GM18858 (cell line): ENCODE data around the gene ZNF444.
A peak's percentile ranks its signal among the peaks of the same experiment; 100 is the strongest.

Source experiments
- ATAC-seq: cut with Tn5 transposase; IDR thresholded peaks from one replicate; pipeline ENCODE4 v1.9.1; 2021; ENCODE audit not compliant: unreplicated experiment

The ZNF444 gene

GRCh38 chr19:56121180-56122167, 19.6 kb upstream of the ZNF444 start, which contains the start of gene ZNF787:
Gene ZNF787, minus strand, starts transcription at chr19:56121295. Its CDS starts 18,078 bp downstream, at chr19:56103217.
- peak; percentile 81 for ATAC-seq

GRCh38 chr19:56123266-56123891, 17.7 kb upstream of the ZNF444 start:
- ATAC-seq, result no peak

DNA sequence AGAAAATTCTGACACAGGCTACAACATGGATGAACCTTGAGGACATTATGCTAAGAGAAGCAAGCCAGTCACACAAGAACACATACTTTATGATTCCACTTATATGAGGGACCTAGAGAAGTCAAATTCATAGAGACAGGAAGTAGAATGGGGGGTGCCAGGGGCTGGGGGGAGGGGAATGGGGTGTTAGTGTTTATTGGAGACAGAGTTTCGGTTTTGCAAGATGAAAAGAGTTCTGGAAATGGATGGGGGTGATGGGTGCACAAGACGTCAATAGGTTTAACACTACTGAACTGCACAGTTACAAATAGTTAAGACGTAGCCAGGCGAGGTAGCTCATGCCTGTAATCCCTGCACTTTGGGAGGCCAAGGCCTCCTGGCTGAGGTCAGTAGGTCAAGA, 16.5 kb upstream of the ZNF444 start:
- no peak for ATAC-seq

DNA sequence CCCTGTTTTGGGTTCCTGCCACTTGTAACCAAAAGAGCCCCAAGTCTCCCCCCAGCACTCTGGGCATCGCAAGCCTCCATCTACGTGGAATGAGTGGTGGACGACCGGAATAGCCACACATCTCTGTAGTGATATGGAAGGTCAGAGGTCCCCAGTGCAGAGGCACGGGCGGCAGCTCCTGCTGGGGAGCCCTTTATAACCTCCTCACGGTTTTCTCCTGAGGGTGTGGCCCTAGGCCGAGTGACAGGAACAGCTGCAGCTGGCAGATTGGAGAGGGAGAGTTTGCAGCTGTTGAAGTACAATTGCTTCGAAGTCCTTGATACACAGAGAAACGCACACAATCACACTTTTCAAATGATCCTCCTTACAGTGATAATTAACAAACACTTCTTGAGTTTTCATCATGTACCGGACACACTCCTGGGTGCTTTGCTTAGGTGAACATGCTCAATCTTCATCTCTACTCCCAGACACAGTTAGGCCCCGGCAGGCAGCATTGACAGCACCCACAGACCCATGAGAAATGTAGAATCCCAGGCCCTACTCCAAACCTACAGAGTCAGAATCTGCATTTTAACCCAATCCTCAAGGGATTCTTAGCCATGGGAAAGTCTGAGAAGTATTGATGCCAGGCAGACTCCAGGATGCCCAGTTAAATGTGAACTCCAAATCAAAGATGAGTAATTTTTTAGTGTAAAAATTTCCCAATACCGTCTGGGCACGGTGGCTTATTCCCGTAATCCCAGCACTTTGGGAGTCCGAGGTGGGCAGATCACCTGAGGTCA, 15.1 kb upstream of the ZNF444 start:
- no peak for ATAC-seq

GRCh38 chr19:56126983-56127780, 13.9 kb upstream of the ZNF444 start:
- ATAC-seq, result no peak

DNA sequence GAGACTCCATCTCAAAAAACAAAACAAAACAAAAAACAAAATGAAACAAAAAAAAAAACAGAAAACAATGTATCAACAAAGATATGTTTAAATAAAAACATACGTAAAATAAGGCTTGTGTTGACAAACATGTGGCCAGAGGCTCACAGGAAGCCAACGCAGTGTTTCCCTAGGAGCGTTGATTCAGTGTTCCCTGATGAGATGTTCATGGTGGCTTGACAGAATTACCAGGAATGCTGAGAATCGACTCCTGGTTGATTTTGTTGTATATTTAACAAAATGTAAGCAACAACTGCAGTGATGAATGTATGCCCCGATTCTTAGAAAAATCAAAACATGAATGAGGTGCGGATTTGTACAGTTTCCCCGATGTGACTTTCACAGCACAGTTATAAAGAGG, 11.1 kb upstream of the ZNF444 start:
- no peak for ATAC-seq

DNA sequence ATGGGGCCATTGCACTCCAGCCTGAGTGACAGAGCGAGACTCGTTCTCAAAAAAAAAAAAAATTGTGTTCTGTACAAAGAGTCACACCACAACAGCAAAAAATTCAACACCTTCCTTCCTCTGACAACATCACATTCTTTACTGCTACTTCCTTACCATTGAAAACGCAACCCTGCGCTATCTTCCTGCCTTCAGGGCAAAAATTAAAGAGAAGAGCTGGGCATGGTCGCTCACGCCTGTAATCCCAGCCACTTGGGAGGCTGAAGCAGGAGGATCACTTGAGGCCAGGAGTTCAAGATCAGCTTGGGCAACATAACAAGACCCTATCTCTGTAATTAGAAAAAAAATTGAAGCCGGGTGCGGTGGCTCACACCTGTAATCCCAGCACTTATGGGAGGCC, 9.4 kb upstream of the ZNF444 start:
- ATAC-seq, result no peak

- ATAC-seq, result no peak
Measured at GRCh38 chr19:56132316-56132822, 8.7 kb upstream of the ZNF444 start.

GRCh38 chr19:56133858-56134653, 7.0 kb upstream of the ZNF444 start:
- peak; percentile 55 for ATAC-seq

- no peak for ATAC-seq
Measured at GRCh38 chr19:56134654-56134921, 6.5 kb upstream of the ZNF444 start.

DNA sequence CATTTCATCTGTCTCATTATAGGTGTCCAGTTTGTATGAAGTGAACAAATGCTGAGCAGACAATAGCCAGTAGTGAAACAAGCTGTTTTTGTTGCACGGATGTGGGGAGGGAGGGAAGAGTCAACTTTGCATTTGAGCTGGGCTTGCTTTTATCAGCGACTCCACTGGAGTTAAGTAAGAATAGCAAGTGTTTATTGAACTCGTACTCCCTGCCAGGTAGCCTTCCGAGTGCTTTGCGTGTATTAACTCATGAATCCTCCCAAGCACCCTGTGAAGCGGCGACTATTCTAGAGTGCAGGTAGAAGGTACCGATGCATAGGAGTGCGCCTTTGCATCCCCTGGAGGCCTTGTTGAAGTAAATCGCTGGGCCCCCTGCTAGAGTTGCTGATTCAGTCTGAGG, 4.7 kb upstream of the ZNF444 start:
- no peak for ATAC-seq

DNA sequence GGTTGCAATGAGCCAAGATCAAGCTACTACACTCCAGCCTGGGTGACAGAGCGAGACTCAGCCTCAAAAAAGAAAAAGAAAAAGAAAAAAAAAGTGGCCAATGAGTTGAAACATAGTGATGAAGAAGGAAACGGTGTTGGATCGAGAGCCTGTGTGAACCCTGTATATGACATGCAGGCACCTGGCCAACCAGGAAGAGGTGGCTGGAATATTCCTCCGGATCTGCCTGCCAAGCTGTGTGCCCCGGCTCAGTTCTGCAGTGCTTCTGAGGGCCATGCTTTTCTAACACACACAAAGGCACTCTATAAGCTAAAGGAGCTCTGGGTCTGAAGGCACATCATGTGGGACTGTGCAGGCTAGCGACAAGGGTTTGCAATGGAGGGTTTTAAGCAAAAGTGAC, 3.7 kb upstream of the ZNF444 start:
- no peak for ATAC-seq

- no peak for ATAC-seq
Measured at GRCh38 chr19:56138069-56138468, 3.0 kb upstream of the ZNF444 start.

DNA sequence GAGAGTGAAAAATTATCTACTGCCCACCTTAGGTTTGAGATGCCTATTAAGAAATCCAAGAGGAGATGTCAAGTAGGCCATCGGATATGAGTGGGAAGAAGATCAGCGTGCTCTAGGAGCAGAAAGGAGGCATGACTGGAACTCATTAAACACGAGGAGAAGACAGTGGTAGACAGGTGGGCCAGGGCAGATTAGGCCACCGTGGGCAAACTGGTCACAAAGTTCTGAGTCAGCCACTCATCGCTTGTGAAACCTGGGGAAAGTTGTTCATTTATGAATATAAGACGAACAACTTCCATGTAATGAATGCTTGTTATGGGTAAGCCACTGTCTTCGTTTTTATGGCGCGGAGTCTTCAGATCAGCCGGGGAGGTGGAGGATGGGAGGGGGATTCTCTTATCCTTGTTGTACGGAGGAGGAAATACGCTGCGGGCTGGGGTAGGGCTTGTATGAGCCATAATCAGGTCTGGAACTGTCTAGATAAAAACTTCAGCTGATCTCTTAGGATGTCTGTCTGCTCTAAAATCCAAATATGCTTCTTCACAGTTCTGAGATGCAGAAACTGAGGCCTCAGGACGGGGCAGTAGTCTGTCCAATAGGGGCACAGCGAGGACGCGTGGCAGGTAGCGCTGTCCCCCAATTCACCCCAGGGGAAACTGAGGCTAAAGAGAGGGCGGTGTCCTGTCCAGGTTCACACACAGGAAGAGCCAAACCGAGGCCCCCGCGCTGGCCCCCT, 1.1 kb upstream of the ZNF444 start:
- ATAC-seq, result no peak

- ATAC-seq, result no peak
Measured at GRCh38 chr19:56141417-56141993, 418 bp downstream of the ZNF444 start.

DNA sequence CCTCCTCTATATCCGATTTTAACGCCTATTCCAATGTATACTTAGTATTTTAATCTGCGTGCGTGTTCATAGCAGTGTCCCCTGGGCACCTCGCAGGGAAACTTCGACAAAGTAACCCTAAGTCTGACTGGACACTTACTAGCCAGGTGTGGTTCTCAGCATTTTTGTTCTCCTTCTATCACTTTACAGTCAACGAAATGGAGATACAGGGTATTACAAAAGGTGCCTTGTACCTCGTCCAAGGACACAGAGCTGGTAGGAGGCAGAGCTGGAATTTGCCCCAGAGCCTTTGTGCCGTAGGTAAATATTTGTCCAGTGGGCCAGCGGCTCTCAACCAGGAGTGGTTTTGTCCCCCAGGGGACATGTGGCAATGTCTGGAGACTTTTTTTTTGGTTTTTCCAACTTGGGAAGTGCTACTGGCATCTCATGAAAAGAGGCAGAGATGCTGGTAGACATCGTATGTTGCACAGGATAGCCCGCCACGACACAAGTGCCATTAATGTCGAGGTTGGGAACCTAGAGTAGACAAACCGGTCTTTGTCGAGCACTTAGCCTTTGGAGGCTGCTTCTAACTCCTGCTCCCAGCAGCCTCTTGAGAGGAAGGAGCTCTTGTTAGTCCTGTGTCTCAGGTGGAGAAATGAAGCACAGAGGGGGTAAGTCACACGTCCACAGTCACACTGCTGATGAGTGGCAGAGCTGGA, 1.1 kb downstream of the ZNF444 start:
- no peak for ATAC-seq

DNA sequence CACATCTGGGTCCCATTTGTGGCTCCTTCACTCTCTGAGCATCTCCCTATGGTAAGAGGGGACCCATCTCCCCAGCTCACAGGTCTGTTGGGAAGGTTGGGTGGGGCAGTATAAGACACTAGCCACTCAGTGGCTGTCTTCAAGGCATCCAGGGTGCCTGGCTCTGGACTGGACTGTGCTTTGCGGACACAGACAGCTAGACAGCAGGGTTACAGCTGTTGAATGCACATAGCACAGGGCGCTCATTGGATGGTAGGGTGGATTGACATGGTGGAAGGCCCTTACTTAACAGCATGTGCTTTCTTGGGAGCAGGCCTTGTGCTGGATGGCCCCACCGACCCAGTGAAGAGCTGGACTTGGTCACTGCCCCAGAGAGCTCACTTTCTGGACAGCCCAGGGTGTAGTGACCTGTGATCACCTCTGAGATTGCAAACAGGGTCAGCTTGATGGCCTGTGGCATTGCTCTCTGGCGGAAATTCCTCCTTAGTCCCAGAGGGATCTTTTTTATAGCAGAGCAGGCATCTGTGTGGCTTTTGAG, 1.9 kb downstream of the ZNF444 start:
- ATAC-seq, result no peak

GRCh38 chr19:56144376-56144775, 3.3 kb downstream of the ZNF444 start:
- ATAC-seq, result no peak
